Stimulated activated CD8-positive, alpha-beta memory T cell treated with anti-CD3 and anti-CD28 coated beads, Interleukin-15, amount 100 ng/mL, for 48 hours (primary cell): ENCODE measurements around the gene KRTAP4-9.
"Not testable (repeated sequence)": the region's sequence is repeated elsewhere in the genome, so short reads cannot be mapped to it uniquely, and the experiment has no call there.

Source experiments
- DNase-seq, 2 donors: peaks; one replicate each; pipeline ENCODE4 v3.0.0-alpha.2; 2020; ENCODE audit warnings: low read depth in 2 of 2

Gene KRTAP4-9

GRCh38 chr17:41131979-41132378 is 26.8 kb downstream of the KRTAP4-9 start:
- no peak for DNase-seq

DNA sequence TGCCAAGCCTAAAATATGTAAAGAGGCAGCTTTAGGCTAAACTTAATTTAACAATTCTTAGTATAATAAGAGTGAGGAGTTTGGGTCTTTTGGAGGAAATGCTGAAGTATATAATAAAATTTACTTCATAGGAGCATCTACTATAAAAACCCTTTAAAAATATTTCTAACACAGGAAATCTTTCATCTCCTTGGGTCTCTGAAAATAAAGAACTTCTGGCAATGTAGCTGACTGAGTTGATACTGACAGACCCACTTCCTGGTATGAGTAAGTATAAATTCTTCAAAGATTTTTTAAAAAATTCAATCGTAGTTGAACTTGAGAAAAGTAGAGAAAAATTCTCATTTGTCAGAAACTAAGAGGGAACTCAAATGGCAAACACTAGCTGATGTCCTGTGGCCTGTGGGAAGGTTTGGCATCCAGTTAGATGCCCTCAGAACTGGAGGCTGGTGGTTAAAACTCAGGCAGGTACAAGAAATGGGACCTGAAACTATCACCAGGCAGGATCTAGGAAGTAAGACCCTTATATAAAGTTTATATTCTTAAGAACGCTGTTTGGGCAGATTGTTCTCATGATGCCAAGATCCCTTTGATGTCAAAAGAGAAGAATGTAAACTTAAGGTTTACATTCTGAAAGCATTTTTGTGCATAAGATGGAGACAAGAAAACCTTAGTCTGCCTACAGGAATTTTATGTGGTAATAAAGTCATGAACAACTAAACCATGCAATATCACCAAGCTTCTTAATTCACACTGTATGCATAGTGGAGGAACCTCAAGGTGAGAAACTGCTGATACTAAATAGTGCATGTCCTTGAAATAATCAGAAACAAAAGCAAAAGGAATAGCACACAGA is 28.9 kb downstream of the KRTAP4-9 start:
- no peak for DNase-seq

DNA sequence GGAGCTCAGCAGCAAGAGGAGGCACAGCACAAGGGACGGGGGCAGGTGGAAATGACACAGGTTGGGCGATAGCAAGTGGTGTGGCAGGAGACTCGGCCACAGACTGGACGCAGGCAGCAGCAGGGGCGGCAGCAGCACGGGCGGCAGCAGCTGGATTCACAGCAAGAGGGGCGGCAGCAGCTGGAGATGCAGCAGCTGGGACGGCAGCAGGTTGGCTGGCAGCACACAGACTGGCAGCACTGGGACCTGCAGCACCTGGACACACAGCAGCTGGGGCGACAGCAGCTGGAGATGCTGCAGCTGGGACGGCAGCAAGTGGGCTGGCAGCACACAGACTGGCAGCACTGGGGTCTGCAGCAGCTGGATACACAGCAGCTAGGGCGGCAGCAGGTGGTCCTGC is 34.7 kb downstream of the KRTAP4-9 start:
- not testable (repeated sequence) for DNase-seq

GRCh38 chr17:41140360-41141131 is 35.4 kb downstream of the KRTAP4-9 start, which contains the start of gene KRTAP4-6:
TSS of gene KRTAP4-6 (minus strand) at chr17:41140544. CDS start at chr17:41140487, 57 bp downstream.
- no peak for DNase-seq

DNA sequence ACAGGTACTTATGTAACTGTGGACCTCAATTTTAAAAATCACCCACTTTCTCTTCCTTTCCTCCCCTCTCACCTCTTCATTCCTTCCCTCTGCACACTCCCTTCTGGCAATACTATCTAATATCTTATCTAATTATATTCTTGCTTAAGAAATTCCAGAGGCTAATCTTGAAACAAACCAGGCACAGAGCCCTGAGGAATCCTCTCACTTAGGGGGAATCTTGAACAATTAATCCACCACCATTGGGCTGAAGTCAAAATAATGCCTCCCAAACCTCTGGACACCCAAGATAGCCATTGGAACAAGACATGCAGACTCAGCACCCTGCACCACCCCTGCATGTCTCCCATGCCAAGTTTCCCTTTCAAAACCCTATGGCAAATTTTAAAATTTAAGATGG is 36.2 kb downstream of the KRTAP4-9 start:
- DNase-seq = no peak

- DNase-seq = no peak
Measured at GRCh38 chr17:41144846-41145245, 39.7 kb downstream of the KRTAP4-9 start.

DNA sequence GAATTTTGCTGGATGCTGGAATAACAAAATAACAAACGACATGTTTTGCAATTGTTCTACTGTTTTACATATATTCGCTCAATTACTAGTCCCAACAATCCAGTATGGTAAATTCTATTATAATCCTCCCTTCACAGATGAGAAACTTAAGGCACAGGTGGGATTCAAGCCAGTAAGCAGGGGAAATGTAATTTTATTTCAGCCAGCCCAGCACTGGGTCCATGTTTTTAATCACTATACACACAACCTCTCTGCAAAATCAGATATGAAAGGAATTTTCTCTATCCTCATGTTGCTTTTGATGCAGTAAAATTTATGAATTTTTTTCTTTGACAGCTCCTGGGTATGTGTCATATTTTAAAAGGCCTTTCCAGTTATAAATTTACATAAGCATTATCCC is 40.1 kb downstream of the KRTAP4-9 start:
- DNase-seq = no peak

DNA sequence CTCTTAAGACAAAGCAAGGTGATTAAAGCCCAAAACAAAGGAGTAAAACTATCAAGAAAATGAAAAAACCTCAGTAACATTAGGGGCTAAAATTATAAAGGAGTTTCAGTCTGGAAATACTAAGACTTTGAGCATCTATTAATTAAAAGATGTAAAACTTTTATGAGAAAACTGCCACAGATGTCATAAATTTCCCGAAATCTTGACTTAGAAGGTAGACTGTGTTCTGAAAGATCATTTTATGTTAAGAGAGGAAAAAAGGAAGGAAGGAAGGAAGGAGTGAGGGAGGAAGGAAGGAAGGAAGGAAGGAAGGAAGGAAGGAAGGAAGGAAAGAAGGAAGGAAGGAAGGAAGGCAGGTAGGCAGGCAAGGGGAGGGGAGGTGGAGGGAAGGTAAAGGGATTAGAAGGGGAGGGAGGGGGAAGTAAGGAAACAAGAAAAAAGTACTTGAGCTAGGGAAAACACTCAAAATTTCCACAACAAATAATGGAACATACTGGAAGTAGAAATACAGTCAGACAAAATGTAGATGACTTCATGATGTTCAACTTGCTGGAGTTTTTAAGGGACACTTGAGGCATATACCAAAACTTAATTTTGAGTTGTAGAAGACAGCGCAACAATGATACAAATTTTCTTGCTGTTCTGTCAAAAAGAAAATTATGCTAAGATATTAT is 42.5 kb downstream of the KRTAP4-9 start:
- no peak for DNase-seq

DNA sequence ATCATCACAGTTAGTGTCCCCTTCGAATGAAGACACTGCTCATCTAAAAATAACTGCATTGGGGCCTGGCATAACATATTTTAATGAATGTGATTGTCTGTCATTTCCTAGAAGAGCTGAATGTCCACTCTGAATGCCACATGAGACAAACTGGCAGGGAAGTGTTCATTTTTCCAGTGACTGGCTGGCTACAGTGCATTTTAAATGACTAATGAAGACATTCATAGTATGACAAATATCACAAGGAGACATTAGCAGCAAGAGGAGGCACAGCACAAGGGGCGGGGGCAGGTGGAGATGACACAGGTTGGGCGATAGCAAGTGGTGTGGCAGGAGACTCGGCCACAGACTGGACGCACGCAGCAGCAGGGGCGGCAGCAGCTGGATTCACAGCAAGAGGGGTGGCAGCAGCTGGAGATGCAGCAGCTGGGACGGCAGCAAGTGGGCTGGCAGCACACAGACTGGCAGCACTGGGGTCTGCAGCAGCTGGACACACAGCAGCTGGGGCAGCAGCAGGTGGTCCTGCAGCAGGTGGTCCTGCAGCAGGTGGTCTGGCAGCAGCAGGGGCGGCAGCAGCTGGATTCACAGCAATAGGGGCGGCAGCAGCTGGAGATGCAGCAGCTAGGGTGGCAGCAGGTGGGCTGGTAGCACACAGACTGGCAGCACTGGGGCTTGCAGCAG is 43.9 kb downstream of the KRTAP4-9 start:
- not testable (repeated sequence) for DNase-seq

DNA sequence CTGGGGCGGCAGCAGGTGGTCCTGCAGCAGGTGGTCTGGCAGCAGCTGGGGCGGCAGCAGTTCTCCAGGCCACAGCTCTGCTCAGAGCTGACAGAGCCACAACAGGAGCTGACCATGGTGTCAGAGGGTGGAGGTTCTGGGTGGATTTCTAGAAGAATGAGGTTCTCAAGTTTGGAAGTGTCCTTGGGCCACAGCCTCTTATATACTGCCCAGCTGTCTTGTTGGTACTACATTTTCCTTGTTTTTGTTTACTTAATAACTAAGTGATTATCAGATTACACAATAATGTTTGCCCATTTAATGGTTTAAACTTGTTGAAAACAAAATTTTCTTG is 44.4 kb downstream of the KRTAP4-9 start, which contains the start of gene KRTAP4-5:
TSS of gene KRTAP4-5 (minus strand) at position 174 of the 334 bp plus-strand sequence. CDS start at position 116, 58 bp downstream.
- no peak for DNase-seq

DNA sequence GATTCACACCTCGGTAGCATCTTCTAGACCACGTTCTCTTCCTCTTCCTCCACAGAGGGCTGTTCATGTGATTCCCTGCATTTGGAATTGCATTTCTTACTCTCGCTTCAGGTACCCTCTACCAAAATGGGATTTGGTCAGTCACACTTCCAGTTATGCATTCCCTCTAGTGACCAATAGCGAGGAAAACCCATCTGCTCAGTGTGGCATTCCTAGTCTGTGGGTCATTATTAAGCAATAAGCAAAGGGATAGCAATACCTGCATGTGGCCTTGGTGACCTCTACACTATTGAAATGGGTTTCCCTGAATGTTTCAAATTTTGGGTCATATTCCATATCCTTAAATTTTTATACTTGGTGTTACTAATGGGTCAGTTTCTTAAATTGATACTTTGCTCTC is 44.8 kb downstream of the KRTAP4-9 start:
- no peak for DNase-seq

- DNase-seq = no peak
Measured at GRCh38 chr17:41151525-41151924, 46.3 kb downstream of the KRTAP4-9 start.

DNA sequence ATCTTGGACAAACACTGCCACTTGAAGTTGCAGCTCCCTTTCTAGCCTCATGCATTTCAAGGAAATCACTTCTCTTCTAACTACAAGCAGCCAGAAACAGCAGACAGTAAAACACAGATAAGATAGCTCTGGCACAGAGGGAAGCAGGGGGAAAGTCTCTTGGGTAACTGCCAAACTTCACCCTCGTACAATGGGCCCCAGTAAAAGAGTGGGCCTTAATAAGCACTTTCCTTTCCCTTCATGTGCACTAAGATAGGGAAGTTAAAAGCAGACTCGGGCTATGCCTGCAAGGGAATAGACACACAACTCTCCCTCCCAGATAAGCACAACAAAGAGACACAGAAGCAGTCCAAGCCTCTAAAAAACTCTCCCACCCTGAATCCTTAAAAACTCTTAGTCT is 48.7 kb downstream of the KRTAP4-9 start:
- no peak for DNase-seq
